ENCODE measurements around the gene MAGI2. TPM values are rescaled to one million over a fixed set of nuclear protein-coding genes. Genes with fewer than 3 reads are reported as not detected.
A peak's percentile ranks its signal among the peaks of the same experiment; 100 is the strongest.

MAGI2 gene
- total RNA-seq, 1 donor from 2014 or later, result 136 TPM

DNA sequence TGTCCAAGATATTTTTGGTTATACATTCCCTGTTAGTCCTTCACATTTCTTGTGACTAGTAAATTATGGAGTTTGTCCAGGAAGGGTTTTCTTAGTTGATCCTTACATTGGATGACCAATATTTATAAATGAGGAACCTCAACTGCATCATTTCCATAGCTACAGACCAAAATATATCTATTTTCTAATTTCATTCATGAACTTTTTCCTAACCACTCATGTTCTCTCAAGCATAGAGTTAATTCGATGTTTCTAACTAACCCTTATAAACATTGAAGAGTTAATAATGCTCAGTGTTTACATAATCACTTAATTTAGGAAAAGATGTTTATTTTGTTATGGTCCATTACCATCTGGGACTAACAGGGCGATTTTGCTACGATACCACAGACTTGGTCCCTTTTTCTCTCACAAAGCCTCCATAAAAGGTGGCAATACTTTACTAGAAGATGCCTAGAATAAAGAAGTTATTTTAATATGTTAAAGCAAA is 591.0 kb downstream of the MAGI2 start:
- FAIRE-seq (no peak), DNase-seq (ENCODE audit: low spot score in 2 of 2) (no peak)

DNA sequence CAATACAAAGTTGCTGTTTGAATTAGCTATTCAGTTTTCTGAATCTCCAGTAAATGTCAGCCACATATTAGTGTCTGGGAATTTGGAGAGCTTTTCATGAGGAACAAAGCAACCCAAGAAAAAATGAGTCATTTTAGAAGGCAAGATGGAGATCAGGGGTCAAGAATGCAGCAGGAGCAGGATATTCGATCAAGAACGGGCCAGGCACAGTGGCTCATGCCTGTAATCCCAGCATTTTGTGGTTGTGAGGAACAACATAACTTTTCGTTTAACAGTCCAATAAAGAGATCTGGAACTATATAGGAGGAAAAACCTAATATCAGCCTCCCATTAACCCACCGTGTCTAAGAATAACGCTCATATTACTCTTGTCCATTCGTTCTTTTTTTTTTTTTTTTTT is 600.5 kb downstream of the MAGI2 start:
- DNase-seq (ENCODE audit: low spot score in 2 of 2), result no peak
- FAIRE-seq, result no peak

GRCh38 chr7:78850093-78850740 is 603.2 kb downstream of the MAGI2 start:
- DNase-seq (ENCODE audit: low spot score in 2 of 2) (no peak), FAIRE-seq (no peak)

DNA sequence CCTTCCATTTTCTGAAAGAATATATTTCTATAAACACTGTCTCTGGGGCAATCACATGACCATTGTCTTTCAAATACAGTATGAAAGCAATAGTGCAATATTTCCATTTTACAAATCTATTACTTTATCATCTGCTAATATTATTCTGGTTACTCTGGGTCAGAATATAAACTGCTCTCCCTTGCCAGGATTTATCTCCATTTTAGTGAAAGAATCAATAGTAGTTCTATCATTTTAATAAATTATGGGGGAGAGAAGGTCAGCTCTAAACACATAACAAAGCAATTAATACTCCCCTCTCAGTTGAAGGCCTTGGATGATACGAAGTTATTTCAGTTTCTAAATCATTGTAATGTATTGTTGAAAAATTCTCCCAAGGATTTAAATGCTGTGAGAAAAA is 608.3 kb downstream of the MAGI2 start:
- DNase-seq (ENCODE audit: low spot score in 2 of 2) (no peak), FAIRE-seq (no peak)

GRCh38 chr7:78842068-78842467 is 611.4 kb downstream of the MAGI2 start:
- DNase-seq (ENCODE audit: low spot score in 2 of 2) (no peak), FAIRE-seq (no peak)

GRCh38 chr7:78835897-78836296 is 617.6 kb downstream of the MAGI2 start:
- DNase-seq (ENCODE audit: low spot score in 2 of 2) (no peak), FAIRE-seq (no peak)

DNA sequence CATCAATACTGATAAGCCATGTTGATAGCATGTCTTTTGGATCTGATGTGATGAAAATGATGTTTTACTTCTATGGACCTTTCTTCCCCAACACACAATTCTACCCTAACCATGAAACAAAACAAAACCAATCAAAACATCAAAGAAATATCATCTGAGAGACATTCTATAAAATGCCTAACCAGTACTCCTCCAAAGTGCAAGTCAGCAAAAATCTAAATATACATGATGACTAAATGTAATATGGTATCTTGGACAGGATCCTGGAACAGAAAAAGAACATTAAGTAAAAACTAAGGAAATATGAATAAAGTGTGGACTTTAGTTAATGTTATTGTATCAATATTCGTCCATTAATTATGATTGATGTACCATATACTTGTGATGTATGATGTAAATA is 625.1 kb downstream of the MAGI2 start:
- no peak for DNase-seq (ENCODE audit: low spot score in 2 of 2)
- no peak for FAIRE-seq

DNA sequence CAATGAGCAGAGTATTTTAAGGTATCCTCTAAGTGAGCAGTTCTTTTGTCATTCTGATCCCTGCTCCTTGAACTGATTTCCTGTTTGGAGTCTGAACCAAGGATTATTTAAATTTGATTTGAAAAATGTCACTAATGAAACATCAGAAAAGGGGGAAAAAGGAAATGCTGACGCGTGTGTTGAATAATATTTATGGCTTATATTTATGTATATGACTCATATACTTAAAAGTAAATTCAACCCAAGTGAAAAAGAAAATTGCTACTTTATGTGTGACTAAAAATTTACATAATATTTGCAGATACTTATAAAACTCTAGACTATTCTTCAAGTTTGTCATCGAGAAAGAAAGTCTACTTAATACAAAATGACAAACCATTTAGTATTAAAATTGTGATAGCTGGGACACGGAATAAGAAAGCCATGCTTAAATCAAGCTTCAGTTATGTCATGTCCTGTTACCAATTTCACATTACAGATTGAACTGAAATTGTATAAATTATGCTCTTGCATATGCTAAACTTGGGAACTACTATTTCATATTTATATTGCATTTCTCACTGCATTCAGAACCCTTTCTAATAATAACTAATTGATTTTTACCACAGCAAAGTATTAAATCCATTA is 649.9 kb downstream of the MAGI2 start:
- no peak for FAIRE-seq
- no peak for DNase-seq (ENCODE audit: low spot score in 2 of 2)

- DNase-seq (ENCODE audit: low spot score in 2 of 2) (no peak), FAIRE-seq (no peak)
Measured at GRCh38 chr7:78794101-78794500, 659.4 kb downstream of the MAGI2 start.

- FAIRE-seq (no peak), DNase-seq (ENCODE audit: low spot score in 2 of 2) (no peak)
Measured at GRCh38 chr7:78792624-78793023, 660.8 kb downstream of the MAGI2 start.

- no peak for DNase-seq (ENCODE audit: low spot score in 2 of 2)
- no peak for FAIRE-seq
Measured at GRCh38 chr7:78792006-78792405, 661.5 kb downstream of the MAGI2 start.

GRCh38 chr7:78788464-78788863 is 665.0 kb downstream of the MAGI2 start:
- FAIRE-seq (no peak), DNase-seq (ENCODE audit: low spot score in 2 of 2) (no peak)

- FAIRE-seq, result no peak
Measured at GRCh38 chr7:78787854-78788253, 665.6 kb downstream of the MAGI2 start.

DNA sequence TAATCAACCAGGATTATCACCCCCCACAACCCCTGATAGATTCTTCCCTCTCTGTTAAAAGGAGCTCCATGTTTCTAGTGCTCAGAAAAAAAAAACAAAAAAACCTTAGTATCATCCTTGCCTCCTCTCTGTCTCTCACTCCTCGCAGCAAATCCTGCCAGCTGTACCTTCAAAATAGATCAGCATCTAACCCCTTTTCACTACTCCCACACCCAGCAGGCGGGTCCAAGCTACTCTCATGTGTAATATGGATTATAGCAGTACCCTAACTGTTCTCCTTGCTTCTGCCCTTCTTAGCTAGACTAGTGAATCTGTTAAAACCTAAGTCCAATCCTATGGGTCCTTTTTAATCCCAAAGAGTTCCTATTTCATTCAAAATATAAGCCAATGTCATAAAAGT is 667.4 kb downstream of the MAGI2 start:
- no peak for FAIRE-seq
- DNase-seq (ENCODE audit: low spot score in 2 of 2), result peak in 1 of 2 donors; percentile 5

More at GRCh38 chr7:78787854-78788253, 665.6 kb downstream of the MAGI2 start:
- no peak for DNase-seq (ENCODE audit: low spot score in 2 of 2)

DNA sequence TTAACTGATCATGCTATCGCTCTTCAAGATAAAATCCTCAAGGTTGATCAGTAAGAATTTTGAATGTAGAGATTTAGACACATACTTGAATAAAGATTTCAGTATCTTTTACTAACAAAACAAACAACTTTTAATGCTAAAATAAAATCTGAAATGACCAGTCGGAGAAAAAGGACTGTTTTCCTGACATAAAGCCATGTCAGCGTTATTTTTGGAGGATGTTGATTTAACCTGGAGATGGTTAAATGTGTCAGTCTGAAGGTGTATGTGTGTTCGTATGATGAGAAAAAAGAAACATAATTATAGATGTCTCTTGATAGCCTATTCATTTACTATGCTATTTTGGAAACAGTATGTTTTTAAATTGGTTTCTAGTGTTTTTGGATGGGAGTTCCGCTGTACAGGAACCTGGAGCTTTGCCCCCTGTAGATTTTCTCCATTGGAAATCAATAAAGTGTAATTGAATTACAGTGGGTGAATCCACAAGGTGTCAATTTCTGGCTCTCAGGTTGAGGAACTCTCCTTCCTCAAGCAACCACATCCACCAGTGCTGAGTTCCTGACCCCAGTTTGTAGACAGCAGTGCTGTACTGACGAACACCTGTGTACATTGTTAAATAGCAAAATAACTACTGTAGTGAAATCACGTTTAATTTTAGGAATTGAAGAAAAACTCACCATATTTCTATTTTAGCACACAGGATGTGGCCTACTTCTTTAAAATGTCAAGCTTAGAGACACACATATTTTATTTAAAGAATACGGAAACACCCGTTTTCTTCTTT is 670.1 kb downstream of the MAGI2 start:
- DNase-seq (ENCODE audit: low spot score in 2 of 2) (no peak), FAIRE-seq (no peak)

DNA sequence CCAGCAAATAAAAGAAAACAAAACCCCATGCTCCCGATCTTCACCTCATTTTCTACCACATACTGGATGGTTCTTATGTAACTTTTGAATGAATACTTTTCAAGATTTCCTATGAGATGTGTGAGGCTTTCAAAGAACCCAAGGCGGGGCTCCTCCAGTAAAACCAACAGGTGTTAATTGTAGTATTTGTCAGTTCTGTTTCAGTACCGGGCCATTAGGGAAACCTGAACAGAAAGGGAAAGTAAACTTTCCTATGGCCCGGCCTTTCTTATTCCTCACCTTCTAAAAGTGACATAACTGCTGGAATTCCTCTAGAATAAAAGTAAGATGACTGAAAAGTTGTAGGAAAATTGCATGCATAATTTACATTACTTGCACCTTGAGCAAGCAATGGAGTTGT is 672.9 kb downstream of the MAGI2 start:
- no peak for FAIRE-seq
- DNase-seq (ENCODE audit: low spot score in 2 of 2), result no peak

GRCh38 chr7:78779788-78780187 is 673.7 kb downstream of the MAGI2 start:
- no peak for DNase-seq (ENCODE audit: low spot score in 2 of 2)
- FAIRE-seq, result no peak

DNA sequence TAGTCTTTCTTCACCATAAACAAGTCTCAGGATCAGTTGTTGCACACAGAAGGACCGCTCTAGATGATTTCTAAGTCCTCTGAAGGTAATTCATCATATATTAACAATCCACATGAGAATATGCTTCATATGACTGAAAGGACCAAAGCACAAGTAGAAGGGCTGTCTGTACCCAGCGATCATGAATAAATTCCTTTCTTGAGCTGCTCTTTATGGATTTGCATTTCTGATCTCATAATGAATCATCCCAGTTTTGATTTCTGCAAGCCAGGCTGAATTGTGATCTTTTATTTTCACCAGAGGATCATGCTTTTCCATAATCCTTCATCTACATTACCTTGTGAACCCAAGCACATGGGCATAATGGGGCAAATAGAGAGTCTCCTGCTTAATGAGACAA is 675.6 kb downstream of the MAGI2 start:
- DNase-seq (ENCODE audit: low spot score in 2 of 2) (no peak), FAIRE-seq (no peak)

- no peak for FAIRE-seq
- peak in 1 of 2 donors; percentile 3 for DNase-seq (ENCODE audit: low spot score in 2 of 2)
Measured at GRCh38 chr7:78770422-78771410, 682.8 kb downstream of the MAGI2 start.

DNA sequence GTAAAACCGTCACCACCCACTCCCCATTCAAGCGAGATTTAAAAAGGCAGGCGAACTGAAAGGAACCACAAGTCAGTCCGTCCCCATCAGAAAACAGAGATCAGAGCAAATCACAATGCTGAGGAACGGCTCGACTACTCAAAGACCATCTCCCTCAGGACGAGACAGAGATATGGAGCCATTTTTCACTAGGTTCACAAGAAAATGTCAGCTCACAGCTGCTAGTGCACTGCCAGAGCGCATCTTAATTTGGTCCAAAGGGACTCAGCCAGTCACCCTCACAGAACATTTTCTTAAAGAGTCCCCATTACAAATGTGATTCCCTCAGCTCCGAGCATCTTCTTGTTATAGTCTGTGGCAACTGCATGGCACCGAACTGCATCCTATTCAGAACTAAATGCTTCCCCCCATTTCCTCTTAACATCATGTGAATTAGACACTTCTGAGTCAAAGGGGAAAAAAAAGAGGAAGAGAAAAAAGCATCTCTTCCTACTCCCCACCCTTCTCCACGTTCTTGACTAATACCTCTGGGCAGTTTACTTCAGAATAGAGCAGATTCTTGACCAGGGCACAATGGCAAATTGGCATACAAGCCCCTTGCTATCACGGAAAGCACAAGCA is 683.9 kb downstream of the MAGI2 start:
- FAIRE-seq (no peak), DNase-seq (ENCODE audit: low spot score in 2 of 2) (no peak)

Measured in frontal cortex (tissue), 4 donors.